NCI-H187 treated with DMSO at 0.1 percent for 48 hours (cell line): ENCODE measurements around the gene PRRT4.
A peak's percentile ranks its signal among the peaks of the same experiment; 100 is the strongest.

Experiments
- DNase-seq: peaks from one replicate; lab custom pipeline; 2025; lab: John Stamatoyannopoulos, UW

The PRRT4 gene

GRCh38 chr7:128344431-128344774 lies 17.1 kb downstream of the PRRT4 start:
- no peak for DNase-seq

GRCh38 chr7:128343554-128344430 lies 17.7 kb downstream of the PRRT4 start, which contains the start of gene RBM28:
TSS of gene RBM28 (minus strand) at chr7:128343908. CDS start at chr7:128343793, 115 bp downstream.
- peak; percentile 74 for DNase-seq

GRCh38 chr7:128341733-128342132 lies 19.8 kb downstream of the PRRT4 start:
- DNase-seq = no peak

GRCh38 chr7:128335730-128336129 lies 25.8 kb downstream of the PRRT4 start:
- DNase-seq = no peak

GRCh38 chr7:128324368-128324680 lies 37.2 kb downstream of the PRRT4 start:
- DNase-seq = no peak

- DNase-seq = no peak
These were observed 37.8 kb downstream of the PRRT4 start for GRCh38 chr7:128323459-128324367.

GRCh38 chr7:128323040-128323439 lies 38.5 kb downstream of the PRRT4 start:
- no peak for DNase-seq

- no peak for DNase-seq
These were observed 39.3 kb downstream of the PRRT4 start for GRCh38 chr7:128322040-128322643.

GRCh38 chr7:128321044-128321422 lies 40.5 kb downstream of the PRRT4 start:
- no peak for DNase-seq

GRCh38 chr7:128318691-128319090 lies 42.8 kb downstream of the PRRT4 start:
- no peak for DNase-seq

- no peak for DNase-seq
These were observed 50.5 kb downstream of the PRRT4 start for GRCh38 chr7:128311013-128311412.

GRCh38 chr7:128310499-128310898 lies 51.0 kb downstream of the PRRT4 start:
- no peak for DNase-seq

GRCh38 chr7:128309976-128310375 lies 51.5 kb downstream of the PRRT4 start:
- no peak for DNase-seq

- no peak for DNase-seq
These were observed 52.4 kb downstream of the PRRT4 start for GRCh38 chr7:128309124-128309523.

GRCh38 chr7:128307061-128307460 lies 54.4 kb downstream of the PRRT4 start:
- no peak for DNase-seq

- peak; percentile 32 for DNase-seq
These were observed 57.3 kb downstream of the PRRT4 start for GRCh38 chr7:128304212-128304611.

- no peak for DNase-seq
These were observed 57.8 kb downstream of the PRRT4 start for GRCh38 chr7:128303643-128304042.

GRCh38 chr7:128303133-128303532 lies 58.4 kb downstream of the PRRT4 start:
- no peak for DNase-seq

- no peak for DNase-seq
These were observed 59.4 kb downstream of the PRRT4 start for GRCh38 chr7:128302139-128302538.
